GM18907 (cell line): Measurements from ENCODE around the gene QRICH2.
A peak's percentile ranks its signal among the peaks of the same experiment; 100 is the strongest.

Experiments used
- ATAC-seq: cut with Tn5 transposase; IDR thresholded peaks from one replicate; pipeline ENCODE4 v1.9.1; 2021; ENCODE audit warnings: mild to moderate bottlenecking, moderate library complexity; ENCODE audit not compliant: unreplicated experiment

Gene QRICH2

DNA sequence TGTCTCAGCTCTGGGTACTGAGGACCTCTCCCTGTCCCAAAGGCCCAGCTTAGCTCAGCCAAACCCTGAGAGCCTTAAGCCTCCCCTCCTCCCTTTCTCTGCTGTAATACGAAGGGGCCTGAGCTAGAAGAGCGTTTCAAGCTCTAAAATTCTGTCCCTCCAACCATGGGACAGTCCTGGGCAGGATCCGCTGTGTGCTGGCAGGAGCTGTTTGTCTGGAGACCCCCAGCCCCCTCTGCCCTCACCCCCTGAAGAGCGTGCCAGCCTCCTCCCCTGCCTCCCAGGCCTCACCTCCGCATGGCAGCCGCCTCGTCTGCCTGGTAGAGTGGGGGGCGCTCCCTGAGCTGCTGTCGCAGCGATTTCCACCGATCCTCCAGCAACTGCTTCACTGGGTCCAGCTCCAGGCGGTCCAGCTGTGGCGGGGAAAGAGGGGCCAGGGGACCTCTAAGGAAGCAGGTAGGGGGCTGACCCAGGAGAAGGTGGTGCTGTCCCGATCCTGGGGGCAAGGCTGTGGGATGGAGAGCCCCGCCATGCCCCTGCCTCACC is 28.3 kb downstream of the QRICH2 start:
- no peak for ATAC-seq

GRCh38 chr17:76278952-76279741 is 28.9 kb downstream of the QRICH2 start:
- peak; percentile 42 for ATAC-seq

- no peak for ATAC-seq
These were observed 29.7 kb downstream of the QRICH2 start for GRCh38 chr17:76278268-76278908.

DNA sequence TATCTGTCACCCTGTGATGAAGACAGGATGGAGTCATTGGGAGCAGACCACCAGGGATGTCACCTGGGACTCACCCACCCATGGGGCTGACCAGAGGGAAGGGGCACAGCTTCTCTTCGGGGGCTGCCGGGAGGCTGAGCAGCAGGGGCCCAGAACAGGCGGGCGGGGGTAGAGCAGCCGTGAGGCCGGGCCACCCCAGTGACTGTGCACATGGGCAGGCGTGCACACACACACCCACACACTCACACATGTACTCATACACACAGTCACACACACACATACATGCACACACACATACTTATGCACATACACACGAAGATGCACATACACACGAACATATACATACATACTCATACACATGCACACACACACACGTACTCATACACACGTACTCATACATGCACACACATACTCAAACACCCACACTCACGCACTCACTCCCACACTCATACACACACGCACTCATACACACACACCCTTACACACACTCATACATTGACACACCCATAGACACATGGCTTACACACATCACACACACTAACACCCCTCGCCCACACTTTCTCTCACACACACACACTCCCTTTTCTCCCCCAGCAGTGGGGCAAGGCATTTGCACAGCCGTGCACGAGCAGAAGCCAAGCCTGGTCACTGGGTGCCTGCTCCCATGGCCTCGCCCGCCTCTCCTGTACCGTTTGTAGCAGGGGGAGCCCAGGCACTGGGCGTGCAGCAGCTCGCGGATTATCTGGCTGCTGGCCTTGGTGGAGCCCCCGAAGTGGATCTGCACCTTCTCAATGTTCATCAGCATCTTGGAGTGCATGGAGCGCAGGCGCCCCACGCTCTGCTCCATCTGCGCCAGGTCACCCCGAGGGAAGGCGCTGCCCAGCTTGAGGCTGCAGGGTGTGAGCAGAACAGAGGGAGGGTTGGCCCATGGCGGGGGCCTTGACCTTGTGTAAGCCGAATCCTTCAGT is 30.5 kb downstream of the QRICH2 start:
- no peak for ATAC-seq

GRCh38 chr17:76276461-76277299 is 31.4 kb downstream of the QRICH2 start:
- no peak for ATAC-seq

DNA sequence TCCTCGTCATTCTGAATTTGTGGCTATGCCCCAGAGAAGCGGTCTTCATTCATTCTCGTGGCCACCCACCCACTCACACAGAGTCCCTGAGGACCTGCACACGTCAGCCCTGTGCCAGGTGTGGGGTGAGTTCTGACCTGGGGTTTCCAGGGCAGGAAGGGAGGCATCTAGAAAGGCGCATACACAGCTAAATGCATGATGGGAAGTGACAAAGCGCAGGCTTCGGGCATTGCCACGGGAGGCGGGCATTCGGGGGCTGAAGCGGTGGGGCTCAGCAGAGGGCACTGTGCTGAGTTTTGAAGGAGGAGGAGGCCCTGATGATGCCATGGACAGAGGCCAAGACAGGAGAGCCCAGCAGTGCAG is 32.0 kb downstream of the QRICH2 start:
- no peak for ATAC-seq

- no peak for ATAC-seq
These were observed 32.6 kb downstream of the QRICH2 start for GRCh38 chr17:76275382-76276068.

- no peak for ATAC-seq
These were observed 33.7 kb downstream of the QRICH2 start for GRCh38 chr17:76274112-76274956.

GRCh38 chr17:76273445-76274111 is 34.5 kb downstream of the QRICH2 start:
- ATAC-seq: no peak

DNA sequence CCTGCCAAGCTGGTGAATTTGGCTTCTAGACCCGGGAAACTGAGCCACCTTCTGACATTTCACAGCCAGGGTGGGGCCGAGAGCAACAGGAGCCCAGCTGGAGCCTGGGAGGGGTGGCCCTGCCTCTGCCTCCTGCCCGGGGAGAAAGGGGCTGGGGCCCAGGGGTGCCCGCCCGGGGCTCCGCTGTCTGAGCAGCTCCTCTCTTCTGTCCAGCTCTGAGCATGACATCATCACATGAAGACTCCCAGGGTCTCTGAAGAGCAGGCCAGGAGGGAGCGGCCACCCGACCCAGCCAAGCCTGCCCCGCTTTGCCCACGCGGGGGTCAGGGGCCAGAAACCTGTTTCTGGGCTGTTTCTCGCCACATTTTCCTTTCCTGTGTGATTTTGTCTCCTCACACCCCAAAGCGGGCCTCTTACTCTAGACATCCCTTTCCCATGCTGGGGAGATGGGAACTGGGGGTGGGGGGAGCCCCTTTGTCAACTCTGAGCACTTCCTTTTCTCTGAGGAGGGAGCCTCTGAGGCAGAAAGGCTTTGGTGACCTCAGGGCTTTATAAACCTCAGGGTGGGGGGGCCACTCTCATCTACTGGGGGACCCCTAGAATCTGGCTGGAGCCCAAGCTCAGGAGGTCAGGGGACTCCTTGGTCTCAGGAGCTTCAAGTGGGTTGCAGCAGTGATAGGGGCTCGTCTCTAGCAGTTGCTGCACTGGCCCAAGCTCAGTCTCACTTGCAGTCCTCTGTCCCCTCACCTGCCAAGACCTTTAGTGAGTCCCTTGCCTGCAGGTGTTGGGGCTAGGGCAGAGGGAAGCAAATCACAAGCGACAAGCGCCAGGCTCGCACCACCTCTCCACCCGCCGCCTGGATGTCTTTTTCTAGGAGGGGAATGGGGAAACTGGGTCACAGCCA is 35.3 kb downstream of the QRICH2 start:
- peak; percentile 20 for ATAC-seq

DNA sequence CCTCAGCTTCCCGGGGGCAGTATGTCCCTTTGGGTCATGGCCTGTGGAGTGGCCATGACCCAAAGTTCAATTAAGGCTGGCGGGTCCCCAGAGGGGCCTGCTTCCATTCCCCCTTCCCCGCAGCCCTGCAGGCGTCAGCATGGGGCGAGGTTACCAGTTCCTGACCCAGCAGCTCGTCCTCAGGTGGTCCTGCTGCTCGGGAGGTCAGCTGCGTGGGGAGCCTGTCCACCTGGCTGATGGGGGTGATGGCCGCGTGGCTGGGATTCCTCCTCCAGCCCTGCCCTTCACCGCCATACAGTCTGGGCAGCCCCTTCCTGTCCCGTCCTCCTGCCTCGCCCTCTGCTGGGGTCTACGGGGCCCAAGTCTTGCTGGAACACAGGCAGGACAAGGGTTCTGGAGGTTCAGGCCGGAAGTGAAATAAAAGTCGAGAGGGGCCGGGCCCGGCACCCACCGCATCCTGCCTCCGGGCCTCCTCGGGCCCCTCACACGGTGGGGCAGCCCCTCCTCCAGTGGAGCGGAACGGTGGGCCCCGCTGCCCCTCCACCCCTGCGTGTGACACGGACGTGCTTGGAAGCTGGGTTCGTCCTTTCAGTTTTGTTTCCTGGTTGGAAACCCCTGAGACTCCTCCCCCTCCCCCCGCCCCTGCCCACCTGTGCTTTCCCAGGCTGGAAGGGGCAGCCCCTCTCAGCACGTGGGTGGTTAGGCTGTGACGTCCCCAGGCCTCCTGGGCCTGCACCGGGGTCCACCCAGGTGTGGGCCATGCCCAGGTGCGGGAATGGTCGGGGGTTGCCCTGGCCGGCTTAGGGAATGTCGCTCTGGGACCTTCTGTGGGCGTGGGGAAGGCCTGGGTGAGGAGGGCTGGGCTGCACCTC is 36.2 kb downstream of the QRICH2 start:
- peak; percentile 52 for ATAC-seq

DNA sequence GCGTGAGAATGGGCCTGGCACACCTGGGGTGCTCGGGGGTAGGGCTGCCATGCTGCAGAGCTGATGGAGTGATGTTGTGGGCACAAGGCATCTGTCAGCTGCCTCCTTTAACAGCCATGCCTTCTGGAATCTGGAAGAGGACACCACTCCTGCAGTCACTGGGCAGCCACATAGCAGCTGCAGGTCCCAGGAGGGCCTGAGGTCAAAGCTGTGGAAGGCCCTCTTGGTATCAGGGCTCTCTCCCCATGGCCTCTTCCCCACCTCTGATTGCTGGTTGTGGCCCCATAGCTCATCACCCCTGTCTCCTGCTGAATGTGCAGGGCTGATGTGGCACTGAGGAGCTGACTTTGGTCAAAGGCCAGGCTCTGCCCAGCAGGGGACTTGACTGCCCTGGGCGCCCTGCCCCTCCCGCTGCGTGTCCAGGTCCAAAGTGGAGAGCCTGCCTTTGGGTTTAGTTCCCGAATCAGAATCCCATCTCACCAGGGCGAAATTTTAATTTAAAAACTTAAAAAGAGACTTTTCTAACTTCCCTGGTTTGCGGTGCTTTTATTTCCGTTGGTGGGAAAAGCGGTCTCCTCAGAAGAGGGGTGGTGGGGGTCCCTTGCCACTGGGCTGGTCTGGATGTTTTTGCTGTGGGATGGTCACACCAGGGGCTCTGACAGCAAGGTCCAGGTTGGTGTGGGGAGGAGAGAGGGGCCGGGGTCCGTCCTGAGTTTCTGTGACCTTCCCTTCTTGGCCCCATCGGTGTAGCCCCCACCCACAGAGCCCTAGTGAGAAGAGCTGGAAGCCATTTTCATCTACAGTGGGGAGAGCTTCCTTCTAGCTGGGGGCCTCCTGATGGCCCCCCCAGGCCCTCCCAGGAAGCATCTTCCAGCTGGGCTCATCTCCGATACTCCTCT is 37.1 kb downstream of the QRICH2 start:
- ATAC-seq: no peak

GRCh38 chr17:76270127-76270592 is 37.9 kb downstream of the QRICH2 start:
- ATAC-seq: no peak

- no peak for ATAC-seq
These were observed 38.8 kb downstream of the QRICH2 start for GRCh38 chr17:76268991-76269981.
